Eye (tissue), 1 donor: Measurements from ENCODE around the gene GSG1L.

Experiments used
- DNase-seq: peaks from one replicate; pipeline ENCODE4 v3.0.0-alpha.2; 2015

The GSG1L gene

GRCh38 chr16:28062261-28062846 is 1.2 kb downstream of the GSG1L start:
- peak; percentile 10 for DNase-seq

- peak; percentile 24 for DNase-seq
Measured at GRCh38 chr16:28061352-28062101, 2.0 kb downstream of the GSG1L start.

- no peak for DNase-seq
Measured at GRCh38 chr16:28059841-28060575, 3.5 kb downstream of the GSG1L start.

GRCh38 chr16:28058839-28059589 is 4.5 kb downstream of the GSG1L start:
- DNase-seq = no peak

- DNase-seq = no peak
Measured at GRCh38 chr16:28057949-28058348, 5.6 kb downstream of the GSG1L start.

GRCh38 chr16:28053461-28053860 is 10.1 kb downstream of the GSG1L start:
- DNase-seq = no peak

- no peak for DNase-seq
Measured at GRCh38 chr16:28052274-28053128, 11.0 kb downstream of the GSG1L start.

GRCh38 chr16:28051486-28051885 is 12.0 kb downstream of the GSG1L start:
- DNase-seq = no peak

DNA sequence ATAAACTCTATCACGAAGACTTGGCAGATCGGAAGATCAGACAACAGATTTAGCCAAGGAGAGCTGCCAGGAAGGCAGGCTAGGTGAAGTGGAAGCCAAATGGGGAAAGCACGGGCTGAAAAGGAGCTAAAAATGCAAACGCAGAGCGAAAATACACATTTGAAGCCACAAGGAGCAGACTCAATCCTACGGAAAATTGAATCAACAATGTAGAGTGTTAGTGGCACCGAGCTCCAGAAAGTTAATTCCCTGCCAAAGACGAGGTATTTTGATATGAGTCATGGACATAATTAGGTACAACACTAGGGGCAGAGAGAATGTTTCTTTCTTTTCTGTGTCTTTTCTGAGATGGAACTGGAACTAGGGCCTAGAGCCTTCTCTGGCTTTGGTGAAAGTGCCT is 20.7 kb downstream of the GSG1L start:
- DNase-seq = no peak

GRCh38 chr16:28041615-28042014 is 21.9 kb downstream of the GSG1L start:
- DNase-seq = no peak

GRCh38 chr16:28040039-28040438 is 23.5 kb downstream of the GSG1L start:
- no peak for DNase-seq

DNA sequence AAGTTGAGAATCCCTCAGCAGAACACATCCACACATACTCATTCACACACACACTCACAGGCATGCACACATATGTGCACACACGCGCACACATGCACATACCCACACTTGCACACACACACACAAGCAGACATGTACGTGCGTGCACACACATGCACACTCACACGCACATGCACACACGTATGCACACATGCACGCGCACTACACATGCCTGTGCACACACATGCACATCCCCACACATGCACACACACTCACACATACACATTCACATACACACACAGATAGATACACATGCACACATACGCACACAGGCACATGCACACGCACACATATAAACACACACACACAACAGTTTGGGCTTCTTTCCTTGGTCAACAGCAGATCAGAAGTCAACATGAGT is 24.0 kb downstream of the GSG1L start:
- no peak for DNase-seq

GRCh38 chr16:28038409-28038808 is 25.1 kb downstream of the GSG1L start:
- DNase-seq = no peak

- no peak for DNase-seq
Measured at GRCh38 chr16:28035866-28036393, 27.6 kb downstream of the GSG1L start.

- no peak for DNase-seq
Measured at GRCh38 chr16:28033870-28034269, 29.6 kb downstream of the GSG1L start.

- no peak for DNase-seq
Measured at GRCh38 chr16:28029387-28030002, 34.0 kb downstream of the GSG1L start.

GRCh38 chr16:28027055-28027454 is 36.5 kb downstream of the GSG1L start:
- no peak for DNase-seq

DNA sequence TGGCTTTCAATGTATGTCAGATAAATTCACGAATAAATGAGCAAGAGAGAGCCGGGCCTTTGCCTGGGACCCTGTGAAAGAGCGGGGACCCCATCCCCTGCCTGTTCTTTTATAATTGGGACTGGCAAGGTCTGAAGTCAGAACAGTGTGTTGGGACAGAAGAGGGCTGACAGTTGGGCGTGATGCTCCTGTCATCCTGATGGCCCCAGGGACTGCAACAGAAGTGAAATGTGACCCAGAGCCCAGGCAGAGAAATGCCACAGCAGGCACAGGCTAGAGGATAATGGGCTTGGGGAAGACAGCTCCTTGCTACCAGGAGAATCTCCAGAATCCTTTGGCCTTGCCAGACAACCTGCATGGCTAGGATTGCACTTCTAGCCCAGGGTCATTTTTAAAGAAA is 37.9 kb downstream of the GSG1L start:
- DNase-seq = peak; percentile 44

DNA sequence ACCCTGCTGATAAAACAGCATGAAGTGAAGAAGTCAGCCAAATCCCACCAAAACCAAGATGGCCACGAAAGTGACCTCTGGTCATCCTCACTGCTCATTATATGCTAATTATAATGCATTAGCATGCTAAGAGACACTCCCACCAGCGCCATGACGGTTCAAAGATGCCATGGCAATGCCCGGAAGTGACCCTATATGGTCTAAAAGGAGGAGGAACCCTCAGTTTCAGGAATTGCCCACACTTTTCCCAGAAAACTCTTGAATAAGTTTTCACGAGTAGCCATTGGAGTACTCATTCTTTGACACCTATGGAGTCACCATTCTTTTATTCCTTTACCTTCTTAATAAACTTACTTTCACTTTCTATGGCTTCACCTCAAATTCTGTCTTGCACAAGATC is 44.3 kb downstream of the GSG1L start:
- no peak for DNase-seq

DNA sequence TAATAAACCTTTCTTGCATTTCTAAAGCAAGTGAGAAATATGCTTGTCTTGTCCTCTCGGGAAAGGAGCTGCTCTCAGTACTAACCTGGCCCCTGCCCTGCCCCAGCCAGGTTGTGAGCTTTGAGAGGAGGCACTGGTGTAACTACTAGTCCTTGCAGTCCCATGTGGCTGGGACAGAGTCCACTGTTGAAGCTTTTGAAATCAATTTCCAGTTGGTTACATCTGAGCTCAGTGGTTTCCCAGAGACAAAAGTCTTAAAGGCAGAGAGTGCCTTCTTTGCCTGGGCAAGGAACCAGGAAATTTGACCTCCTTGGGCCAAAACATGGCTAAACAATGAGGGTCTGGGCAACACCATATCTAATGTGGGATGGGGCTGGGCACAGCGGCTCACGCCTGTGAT is 48.7 kb downstream of the GSG1L start:
- DNase-seq = no peak

- no peak for DNase-seq
Measured at GRCh38 chr16:28013878-28014277, 49.6 kb downstream of the GSG1L start.

DNA sequence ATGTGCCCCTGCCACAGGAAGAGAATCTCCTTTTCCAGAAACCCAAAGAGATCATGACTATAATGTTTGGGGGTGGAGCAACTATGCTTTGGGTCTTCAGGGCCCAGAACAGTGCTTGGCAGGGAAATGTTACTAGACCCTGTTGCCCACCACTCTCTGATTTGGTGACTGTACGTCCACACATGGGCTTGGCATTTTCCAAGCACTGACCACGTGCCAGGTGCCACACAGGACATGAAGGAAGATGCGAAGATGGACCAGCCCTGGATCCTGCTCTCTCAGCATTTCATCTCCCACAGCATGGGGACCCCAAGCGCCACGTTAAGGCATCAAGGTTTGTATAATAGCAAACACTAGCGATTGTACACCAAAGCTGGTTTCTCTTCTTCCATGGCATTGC is 50.1 kb downstream of the GSG1L start:
- no peak for DNase-seq
